Calu3 (cell line): ENCODE results near the gene CBX3. TPM values are rescaled to one million over a fixed set of nuclear protein-coding genes. Genes with fewer than 3 reads are reported as not detected.

Experiments used
- BruUV-seq: library from RNA; stranded (reverse); fragments of 400-500 nt; replicated peaks from 2 replicates; lab custom pipeline; 2021; lab: Mats Ljungman, UMichigan
- CTCF ChIA-PET: fragments of 300-600 bp; sonication (Branson Sonifier 250); formaldehyde crosslinking; loops from one replicate; lab custom pipeline; 2022; ENCODE audit warnings: antibody characterized with exemption; lab: Charles Lee
- DNase-seq: peaks from one replicate; pipeline ENCODE4 v3.0.0; 2022
- H3K27ac Mint-ChIP-seq: one replicate; pipeline ENCODE4 v1.8.0; 2022; ENCODE audit warnings: mixed read lengths; ENCODE audit not compliant: unreplicated experiment
- H3K27me3 Mint-ChIP-seq: one replicate; pipeline ENCODE4 v1.8.0; 2022; ENCODE audit warnings: mixed read lengths; ENCODE audit not compliant: unreplicated experiment
- H3K36me3 Mint-ChIP-seq: one replicate; pipeline ENCODE4 v1.8.0; 2022; ENCODE audit warnings: mild to moderate bottlenecking, moderate library complexity, mixed read lengths; ENCODE audit not compliant: insufficient read depth, unreplicated experiment
- H3K4me1 Mint-ChIP-seq: one replicate; pipeline ENCODE4 v1.8.0; 2022; ENCODE audit warnings: mild to moderate bottlenecking, low read depth, mixed read lengths; ENCODE audit not compliant: unreplicated experiment
- H3K4me3 Mint-ChIP-seq: one replicate; pipeline ENCODE4 v1.8.0; 2022; ENCODE audit warnings: mild to moderate bottlenecking, low read depth, moderate library complexity, mixed read lengths; ENCODE audit not compliant: unreplicated experiment
- H3K9me3 Mint-ChIP-seq: one replicate; pipeline ENCODE4 v1.8.0; 2022; ENCODE audit warnings: low read depth, mixed read lengths; ENCODE audit not compliant: unreplicated experiment
- CTCF ChIP-seq: fragments of 200-600 bp; IDR thresholded peaks from one replicate; pipeline ENCODE4 v1.8.0; 2022; ENCODE audit warnings: antibody characterized with exemption; ENCODE audit not compliant: unreplicated experiment
- intact Hi-C: fragments of 100-400 bp; cut with micrococcal nuclease; formaldehyde crosslinking; loops from one replicate; pipeline ENCODE4 v1.10.0; 2022; ENCODE audit not compliant: unreplicated experiment
- total RNA-seq: library from RNA; stranded (reverse); gene quantifications from 2 replicates; pipeline ENCODE4 v1.2.3, GENCODE V29; 2022

The CBX3 gene
- total RNA-seq, 1 experiment from 2014 or later: 417 TPM

- Mint-ChIP-seq H3K4me3 (peak overlapping the region; percentile 96), H3K9me3 (no peaks in the 10 kb centered on the region), H3K4me1 (peaks cover 35% of the 10 kb centered on the region), H3K36me3 (peaks cover 98% of the 10 kb centered on the region), H3K27me3 (no peaks in the 10 kb centered on the region), H3K27ac (peak overlapping the region; percentile 99)
- peak; percentile 72 for DNase-seq
- TF ChIP-seq CTCF: peak; percentile 5
- CTCF ChIA-PET: interaction anchor here (0.7 to 1.5 kb wide), 4 partner anchors 44 to 307 kb away, joined by 3 to 5 read pairs (median 4); partner anchors contain the start of gene NFE2L3
- TSS peak; percentile 18 for BruUV-seq
- intact Hi-C loops: loop anchor here (5.0 kb wide), 6 partner anchors 42 to 307 kb away; no protein-coding TSS in a partner anchor
Measured at GRCh38 chr7:26199301-26200037, 2.1 kb upstream of the CBX3 start.

GRCh38 chr7:26200038-26200443 lies 1.5 kb upstream of the CBX3 start:
- Mint-ChIP-seq H3K9me3 (no peaks in the 10 kb centered on the region), H3K27ac (peak overlapping the region; percentile 99), H3K27me3 (no peaks in the 10 kb centered on the region), H3K4me3 (peak overlapping the region; percentile 96), H3K36me3 (peaks cover 98% of the 10 kb centered on the region), H3K4me1 (peaks cover 37% of the 10 kb centered on the region)
- no peak for TF ChIP-seq CTCF
- BruUV-seq: no TSS peak
- intact Hi-C loops: loop anchor here (5.0 kb wide), 3 partner anchors 87 to 167 kb away; no protein-coding TSS in a partner anchor
- CTCF ChIA-PET: interaction anchor here (1.1 kb wide), 1 partner anchor 45 kb away, joined by 3 read pairs; no protein-coding TSS in a partner anchor
- DNase-seq: peak; percentile 78

DNA sequence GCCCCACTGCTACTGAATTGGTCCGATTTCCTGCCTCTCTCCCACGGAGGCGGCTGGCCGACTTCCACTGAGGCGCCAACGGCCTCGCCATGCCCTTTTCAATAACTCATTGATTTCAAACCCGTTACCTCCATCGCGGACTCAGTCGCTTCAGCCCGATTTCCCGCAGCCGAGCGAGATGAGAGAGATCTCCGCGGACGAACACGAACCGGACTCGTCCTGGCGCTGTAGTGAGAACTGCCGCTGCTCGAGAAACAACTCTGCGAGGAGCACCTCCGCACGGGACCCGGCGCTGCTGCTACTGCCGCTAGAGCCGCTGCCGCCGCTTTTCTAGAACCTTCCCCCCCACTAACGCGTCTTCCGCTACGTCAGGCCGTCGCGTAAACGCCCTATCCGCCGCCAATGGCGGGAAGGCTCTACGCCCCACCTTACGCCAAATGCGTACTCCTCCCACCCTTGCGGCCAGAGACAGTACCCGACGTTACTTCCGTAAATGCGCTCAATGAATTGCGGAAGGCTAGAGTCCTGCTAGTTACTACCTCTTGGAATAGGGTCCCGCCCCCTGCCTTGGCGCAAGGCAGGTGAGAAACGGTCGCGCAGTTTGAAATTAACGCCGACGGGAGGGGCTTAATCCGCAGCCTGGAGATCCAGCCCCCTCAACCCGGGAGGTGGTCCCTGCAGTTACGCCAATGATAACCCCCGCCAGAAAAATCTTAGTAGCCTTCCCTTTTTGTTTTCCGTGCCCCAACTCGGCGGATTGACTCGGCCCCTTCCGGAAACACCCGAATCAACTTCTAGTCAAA lies 900 bp upstream of the CBX3 start, which contains the start of gene HNRNPA2B1:
HNRNPA2B1 (minus strand) TSS at position 303 of the 803 bp plus-strand sequence; CDS start at position 134, 169 bp downstream.
- intact Hi-C loops: loop anchor here (5.0 kb wide), 3 partner anchors 87 to 167 kb away; no protein-coding TSS in a partner anchor
- CTCF ChIA-PET: interaction anchor here (1.1 to 1.4 kb wide), 2 partner anchors 10 to 45 kb away, joined by 3 to 4 read pairs; no protein-coding TSS in a partner anchor
- TF ChIP-seq CTCF: no peak
- no peaks in the 10 kb centered on the region for H3K27me3 Mint-ChIP-seq
- peak within 1 kb of the TSS; percentile 99 for H3K27ac Mint-ChIP-seq
- no TSS peak for BruUV-seq
- peak within 1 kb of the TSS; percentile 96 for H3K4me3 Mint-ChIP-seq
- H3K4me1 Mint-ChIP-seq: peaks cover 37% of the 10 kb centered on the region
- DNase-seq: peak; percentile 99
- peaks cover 98% of the 10 kb centered on the region for H3K36me3 Mint-ChIP-seq
- H3K9me3 Mint-ChIP-seq: no peaks in the 10 kb centered on the region
